H1 (cell line): ENCODE data around the gene MRM2. TPM values are rescaled to one million over a fixed set of nuclear protein-coding genes. Genes with fewer than 3 reads are reported as not detected.

ENCODE experiments used
- BCL11A ChIP-seq, 2 experiments: IDR thresholded peaks; one replicate each; pipeline ENCODE4 v1.6.1; 2011; ENCODE audit warnings: low read depth in 2 of 2, low read length in 2 of 2, mild to moderate bottlenecking in 2 of 2
- CHD1 ChIP-seq: IDR thresholded peaks from 2 replicates; pipeline ENCODE4 v1.6.1; 2012; ENCODE audit warnings: low read depth, low read length, improper control_type of control experiment
- CREB1 ChIP-seq: IDR thresholded peaks from 2 replicates; pipeline ENCODE4 v1.6.1; 2012; ENCODE audit warnings: inconsistent platforms
- CTBP2 ChIP-seq: IDR thresholded peaks from 2 replicates; pipeline ENCODE4 v1.7.0; 2011; ENCODE audit warnings: borderline replicate concordance, mild to moderate bottlenecking, moderate library complexity, mixed read lengths, low read length; ENCODE audit not compliant: insufficient read depth, insufficient read length
- KDM1A ChIP-seq: fragments of 200-600, 300-600 bp; sonication (generic); IDR thresholded peaks from 2 replicates; pipeline ENCODE4 v1.7.1; 2016; ENCODE audit warnings: mild to moderate bottlenecking, low read length, borderline replicate concordance
- RNF2 ChIP-seq: fragments of 200-900, 300-1000 bp; sonication (generic); IDR thresholded peaks from 2 replicates; pipeline ENCODE4 v1.7.1; 2016; ENCODE audit warnings: borderline replicate concordance, low read depth, mild to moderate bottlenecking, antibody characterized with exemption, low read length; ENCODE audit not compliant: poor library complexity, severe bottlenecking; ENCODE audit errors: missing control alignments
- SRF ChIP-seq: IDR thresholded peaks from 2 replicates; pipeline ENCODE4 v1.6.1; 2011; ENCODE audit warnings: mild to moderate bottlenecking, low read depth, low read length, moderate library complexity
- TAF7 ChIP-seq: optimal IDR thresholded peaks from 2 replicates; pipeline ENCODE3; 2011; ENCODE audit warnings: low read depth, mild to moderate bottlenecking, inconsistent platforms, low read length, moderate library complexity, borderline replicate concordance
- polyA plus RNA-seq, 7 experiments: library from polyadenylated mRNA; depleted of rRNA in 3 of 7; stranded (reverse) in 5 of 7; unstranded in 2 of 7; fragments of >200 nt in 5 of 7; fragments of 200-250 nt in 2 of 7; gene quantifications; 1 replicate in 5 of 7; 2 replicates in 1 of 7; 4 replicates in 1 of 7; pipeline versions ENCODE4 v1.2.1 to v1.2.3, GENCODE V29; 2011 to 2013; ENCODE audit warnings: missing spikeins in 2 of 7, mixed read lengths in 2 of 7
- total RNA-seq: library from RNA; stranded (reverse); fragmentation: NEBNext Ultra II Directional; extraction: Animal tissue kit (Norgen Biotek cat#: 25700); gene quantifications from 2 replicates; pipeline ENCODE4 v1.2.1, GENCODE V29; 2021

The MRM2 gene
- total and polyA plus RNA-seq, 2 of the 8 experiments (the other 6 are each of a cell fraction or from before 2014, with no cell fraction given) = 17.2 to 38.6 TPM

DNA sequence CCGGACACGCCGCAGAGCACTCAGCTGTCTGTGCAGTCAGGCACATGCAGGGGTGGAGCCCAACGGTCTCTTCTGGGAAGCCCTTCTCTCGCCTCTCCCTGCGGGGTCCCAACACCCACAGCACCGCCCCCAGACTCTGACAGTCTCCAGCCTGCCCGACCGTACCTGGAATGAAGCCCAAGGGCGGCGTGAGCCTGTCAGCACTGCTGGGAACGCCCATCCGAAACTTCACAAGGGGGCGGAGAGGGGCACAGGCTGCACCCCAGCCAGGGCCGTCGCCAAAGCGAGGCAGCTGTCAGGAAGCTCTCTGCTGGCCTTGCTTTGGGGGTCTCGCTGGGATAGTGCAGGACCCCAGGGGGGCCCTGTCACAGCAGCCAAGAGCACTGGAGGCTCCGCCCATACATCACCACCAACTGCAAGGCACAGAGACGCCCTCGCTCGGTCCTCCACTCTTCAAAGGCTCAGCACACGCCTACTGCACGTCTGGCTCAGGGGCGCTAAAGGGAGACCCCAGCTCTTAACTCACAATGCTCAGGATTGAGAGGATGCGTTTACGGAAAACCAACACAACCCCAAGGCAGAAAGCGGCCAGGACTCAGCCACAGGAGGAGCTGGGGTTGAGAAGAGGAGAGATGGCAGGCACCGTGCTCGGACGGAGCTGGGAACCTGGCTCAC lies 40.2 kb downstream of the MRM2 start (continued):
- no peak for TF ChIP-seq RNF2
- TF ChIP-seq BCL11A (IDR thresholded peaks at IDR 0.05; ENCODE audit: low read depth in 2 of 2, low read length in 2 of 2) = no peak
- no peak for TF ChIP-seq SRF
- no peak for TF ChIP-seq CTBP2
- TF ChIP-seq TAF7 = no peak
- TF ChIP-seq KDM1A = no peak
- TF ChIP-seq CHD1 = no peak
- TF ChIP-seq CREB1 = no peak
